Activated naive CD8-positive, alpha-beta T cell treated with anti-CD3 and anti-CD28 coated beads for 36 hours (primary cell): ENCODE results near the gene PTPRE. TPM values are rescaled to one million over a fixed set of nuclear protein-coding genes. Genes with fewer than 3 reads are reported as not detected.

Experiments
- DNase-seq: peaks from one replicate; pipeline ENCODE4 v3.0.0; 2021
- H3K27ac Mint-ChIP-seq: one replicate; pipeline ENCODE4 v1.8.0; 2022; ENCODE audit warnings: mild to moderate bottlenecking, moderate library complexity, mixed read lengths
- H3K27me3 Mint-ChIP-seq: one replicate; pipeline ENCODE4 v1.8.0; 2022; ENCODE audit warnings: mild to moderate bottlenecking, mixed read lengths
- H3K36me3 Mint-ChIP-seq: one replicate; pipeline ENCODE4 v1.8.0; 2021; ENCODE audit warnings: mild to moderate bottlenecking, mixed read lengths
- H3K4me1 Mint-ChIP-seq: one replicate; pipeline ENCODE4 v1.8.0; 2021; ENCODE audit warnings: mixed read lengths
- H3K4me3 Mint-ChIP-seq: one replicate; pipeline ENCODE4 v1.8.0; 2022; ENCODE audit warnings: mild to moderate bottlenecking, moderate library complexity, mixed read lengths
- H3K9me3 Mint-ChIP-seq: one replicate; pipeline ENCODE4 v1.8.0; 2022; ENCODE audit warnings: mixed read lengths
- total RNA-seq, 2 experiments: library from RNA; stranded (reverse); gene quantifications; one replicate each; pipeline ENCODE4 v1.2.3, GENCODE V29; 2021

The PTPRE gene
- total RNA-seq, 2 experiments from 2014 or later = 21.9 to 26.7 TPM

DNA sequence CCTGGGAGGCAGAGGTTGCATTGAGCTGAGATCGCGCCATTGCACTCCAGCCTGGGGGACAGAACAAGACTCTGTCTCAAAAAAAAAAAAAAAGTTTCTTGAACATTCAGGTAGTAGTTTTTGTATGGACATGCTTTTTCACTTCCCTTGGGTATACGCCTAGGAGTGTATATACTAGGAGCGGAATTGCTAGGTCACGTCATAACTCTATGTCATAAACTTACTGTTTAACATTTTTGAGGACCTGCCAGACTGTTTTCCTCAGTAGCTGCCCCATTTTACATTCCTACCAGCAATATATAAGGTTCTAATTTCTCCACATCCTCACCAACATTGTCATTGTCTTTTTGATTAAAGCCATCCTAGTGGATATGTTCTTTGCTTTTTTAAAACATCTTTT is 167.7 kb downstream of the PTPRE start:
- H3K9me3 Mint-ChIP-seq = no peaks in the 10 kb centered on the region
- H3K4me3 Mint-ChIP-seq = no peak overlapping the region
- H3K27ac Mint-ChIP-seq = no peak overlapping the region
- H3K4me1 Mint-ChIP-seq = peaks cover 3% of the 10 kb centered on the region
- H3K36me3 Mint-ChIP-seq = peaks cover 20% of the 10 kb centered on the region
- DNase-seq = no peak
- H3K27me3 Mint-ChIP-seq = no peaks in the 10 kb centered on the region

GRCh38 chr10:128077155-128077875 is 170.4 kb downstream of the PTPRE start:
- H3K27ac Mint-ChIP-seq = no peak overlapping the region
- no peaks in the 10 kb centered on the region for H3K4me1 Mint-ChIP-seq
- no peak for DNase-seq
- no peaks in the 10 kb centered on the region for H3K27me3 Mint-ChIP-seq
- H3K36me3 Mint-ChIP-seq = peaks cover 14% of the 10 kb centered on the region
- no peak overlapping the region for H3K4me3 Mint-ChIP-seq
- H3K9me3 Mint-ChIP-seq = no peaks in the 10 kb centered on the region

DNA sequence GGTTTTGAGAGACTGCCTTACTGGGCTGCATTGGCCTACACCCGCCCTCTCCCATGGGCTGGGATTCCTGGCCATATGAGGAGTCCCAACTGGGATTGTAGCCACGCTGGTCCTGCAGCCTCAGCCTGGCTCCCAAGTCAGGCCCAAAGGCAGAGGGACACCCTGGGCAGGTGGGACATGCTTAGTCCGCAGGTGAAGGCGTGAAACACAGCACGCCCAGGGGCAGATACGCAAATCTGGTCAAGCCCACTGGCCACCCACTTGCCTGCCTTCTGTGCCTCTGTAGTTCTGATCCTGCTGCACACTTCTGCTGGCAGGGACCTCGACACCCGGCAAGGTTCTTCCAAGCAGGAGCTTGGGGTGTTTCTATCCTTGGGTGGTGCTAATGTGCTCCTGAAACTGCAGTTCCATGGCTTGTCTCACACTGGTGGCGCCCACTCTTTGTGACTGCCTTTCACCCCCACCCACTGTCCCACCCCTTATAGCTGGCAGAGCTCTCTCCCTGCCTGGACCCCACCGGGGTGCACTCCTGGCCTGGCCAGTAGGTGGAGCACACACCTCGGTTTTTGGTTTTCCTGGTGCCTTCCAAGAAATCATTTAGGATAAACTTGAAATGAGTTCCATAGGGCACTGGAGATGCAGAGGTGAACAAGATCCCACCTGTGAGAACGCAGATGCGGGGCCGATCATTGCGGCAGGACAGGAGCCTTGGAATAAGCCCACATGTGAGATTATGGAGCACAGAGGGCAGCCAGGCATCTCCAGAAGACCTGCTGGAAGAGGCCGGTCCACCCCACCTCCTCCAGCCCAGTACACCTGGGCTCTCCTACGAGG is 171.4 kb downstream of the PTPRE start:
- Mint-ChIP-seq H3K27ac (no peak overlapping the region), H3K27me3 (no peaks in the 10 kb centered on the region), H3K4me3 (no peak overlapping the region), H3K9me3 (no peaks in the 10 kb centered on the region), H3K36me3 (peaks cover 11% of the 10 kb centered on the region), H3K4me1 (no peaks in the 10 kb centered on the region)
- DNase-seq = peak; percentile 31

- Mint-ChIP-seq H3K9me3 (no peaks in the 10 kb centered on the region), H3K27me3 (no peaks in the 10 kb centered on the region), H3K36me3 (peaks cover 7% of the 10 kb centered on the region), H3K4me3 (no peak overlapping the region), H3K4me1 (no peaks in the 10 kb centered on the region), H3K27ac (no peak overlapping the region)
- no peak for DNase-seq
Measured at GRCh38 chr10:128080231-128080630, 173.3 kb downstream of the PTPRE start.

DNA sequence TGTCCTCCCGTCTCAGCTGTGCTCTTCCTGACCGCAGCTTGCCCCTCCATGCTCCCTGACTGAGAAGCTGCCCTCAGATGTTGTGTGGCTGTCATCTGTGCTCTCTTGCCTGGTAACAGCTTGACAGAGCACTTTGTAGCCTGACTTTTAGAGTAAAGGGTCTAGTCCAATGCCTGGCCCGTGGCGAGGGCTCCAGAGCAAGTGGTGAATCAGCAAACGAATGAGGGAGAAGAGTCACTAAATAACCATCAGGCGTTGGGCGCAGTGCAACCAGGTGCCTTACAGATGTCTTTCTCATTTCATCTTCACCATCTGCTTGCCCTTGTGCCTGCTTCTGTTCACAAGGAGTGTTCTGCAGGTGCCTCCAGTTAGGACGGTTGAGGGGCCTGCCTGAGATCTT is 173.7 kb downstream of the PTPRE start:
- Mint-ChIP-seq H3K9me3 (no peaks in the 10 kb centered on the region), H3K4me3 (no peak overlapping the region), H3K4me1 (no peaks in the 10 kb centered on the region), H3K27ac (no peak overlapping the region), H3K27me3 (no peaks in the 10 kb centered on the region), H3K36me3 (peaks cover 7% of the 10 kb centered on the region)
- no peak for DNase-seq

- Mint-ChIP-seq H3K27ac (no peak overlapping the region), H3K36me3 (peaks cover 7% of the 10 kb centered on the region), H3K4me3 (no peak overlapping the region), H3K9me3 (no peaks in the 10 kb centered on the region), H3K4me1 (no peaks in the 10 kb centered on the region), H3K27me3 (no peaks in the 10 kb centered on the region)
- no peak for DNase-seq
Measured at GRCh38 chr10:128081222-128081621, 174.3 kb downstream of the PTPRE start.

DNA sequence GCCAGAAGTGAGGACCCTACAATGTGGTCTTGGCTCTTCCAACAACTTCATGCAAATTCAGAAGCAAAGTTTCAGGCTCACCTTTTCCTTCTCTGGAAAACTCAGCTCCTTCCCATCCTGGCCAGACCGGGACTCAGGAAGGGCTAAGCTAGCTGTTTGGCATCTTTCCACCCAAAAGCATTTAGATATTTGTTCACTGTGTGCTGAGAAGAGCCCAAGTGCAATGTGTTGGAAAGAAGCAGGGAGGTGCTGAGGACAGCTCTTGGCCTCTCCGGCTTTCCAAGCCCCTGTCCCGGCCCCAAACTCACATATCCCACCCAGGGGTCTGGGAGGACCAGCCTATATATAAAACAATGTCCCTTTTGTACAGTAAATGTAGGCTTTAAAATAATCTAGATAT is 174.8 kb downstream of the PTPRE start:
- no peak overlapping the region for H3K27ac Mint-ChIP-seq
- H3K4me3 Mint-ChIP-seq = no peak overlapping the region
- no peak for DNase-seq
- H3K27me3 Mint-ChIP-seq = no peaks in the 10 kb centered on the region
- H3K4me1 Mint-ChIP-seq = no peaks in the 10 kb centered on the region
- peaks cover 6% of the 10 kb centered on the region for H3K36me3 Mint-ChIP-seq
- H3K9me3 Mint-ChIP-seq = no peaks in the 10 kb centered on the region

GRCh38 chr10:128083191-128083895 is 176.4 kb downstream of the PTPRE start:
- Mint-ChIP-seq H3K4me3 (no peak overlapping the region), H3K36me3 (peaks cover 5% of the 10 kb centered on the region), H3K27ac (no peak overlapping the region), H3K9me3 (no peaks in the 10 kb centered on the region), H3K4me1 (peaks cover 3% of the 10 kb centered on the region), H3K27me3 (no peaks in the 10 kb centered on the region)
- no peak for DNase-seq

- peaks cover 2% of the 10 kb centered on the region for H3K36me3 Mint-ChIP-seq
- H3K4me1 Mint-ChIP-seq = peaks cover 3% of the 10 kb centered on the region
- DNase-seq = no peak
- H3K27me3 Mint-ChIP-seq = no peaks in the 10 kb centered on the region
- no peaks in the 10 kb centered on the region for H3K9me3 Mint-ChIP-seq
- no peak overlapping the region for H3K27ac Mint-ChIP-seq
- no peak overlapping the region for H3K4me3 Mint-ChIP-seq
Measured at GRCh38 chr10:128084364-128084763, 177.5 kb downstream of the PTPRE start.

DNA sequence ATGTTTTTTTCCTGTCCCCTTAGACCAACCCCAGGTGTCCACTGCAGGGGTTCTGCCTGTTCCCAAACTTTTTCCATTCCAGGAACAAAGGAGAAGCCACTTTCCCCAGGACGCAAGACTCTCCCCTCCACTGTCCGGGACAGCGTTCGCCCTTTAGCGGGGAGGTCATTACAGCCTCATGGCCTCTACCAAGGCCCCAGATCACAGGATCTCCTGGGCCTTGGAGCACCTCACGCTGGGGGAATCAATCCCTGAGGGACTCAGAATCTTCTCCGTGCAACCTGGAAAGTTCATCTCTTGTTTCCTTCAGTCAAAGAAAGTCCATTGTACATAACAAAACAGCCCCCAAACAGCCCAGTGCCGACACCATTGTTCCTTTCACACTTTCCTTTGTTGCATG is 178.1 kb downstream of the PTPRE start:
- DNase-seq = no peak
- Mint-ChIP-seq H3K4me1 (peaks cover 3% of the 10 kb centered on the region), H3K4me3 (no peak overlapping the region), H3K9me3 (no peaks in the 10 kb centered on the region), H3K27ac (no peak overlapping the region), H3K27me3 (no peaks in the 10 kb centered on the region), H3K36me3 (peaks cover 2% of the 10 kb centered on the region)

GRCh38 chr10:128086003-128086863 is 179.3 kb downstream of the PTPRE start:
- Mint-ChIP-seq H3K36me3 (peaks cover 2% of the 10 kb centered on the region), H3K4me1 (peaks cover 3% of the 10 kb centered on the region), H3K27ac (no peak overlapping the region), H3K4me3 (no peak overlapping the region), H3K9me3 (no peaks in the 10 kb centered on the region), H3K27me3 (peaks cover 3% of the 10 kb centered on the region)
- DNase-seq = no peak

- H3K36me3 Mint-ChIP-seq = peaks cover 2% of the 10 kb centered on the region
- H3K4me3 Mint-ChIP-seq = no peak overlapping the region
- H3K27me3 Mint-ChIP-seq = peaks cover 3% of the 10 kb centered on the region
- no peak for DNase-seq
- H3K27ac Mint-ChIP-seq = no peak overlapping the region
- H3K4me1 Mint-ChIP-seq = peaks cover 3% of the 10 kb centered on the region
- no peaks in the 10 kb centered on the region for H3K9me3 Mint-ChIP-seq
Measured at GRCh38 chr10:128087146-128087883, 180.4 kb downstream of the PTPRE start.

GRCh38 chr10:128087884-128088709 is 181.2 kb downstream of the PTPRE start:
- Mint-ChIP-seq H3K4me3 (no peak overlapping the region), H3K27ac (no peak overlapping the region), H3K27me3 (peaks cover 3% of the 10 kb centered on the region), H3K9me3 (no peaks in the 10 kb centered on the region), H3K36me3 (peaks cover 2% of the 10 kb centered on the region), H3K4me1 (peaks cover 3% of the 10 kb centered on the region)
- no peak for DNase-seq
